ENCODE measurements around the gene SHKBP1. TPM values are rescaled to one million over a fixed set of nuclear protein-coding genes. Genes with fewer than 3 reads are reported as not detected.
A peak's percentile ranks its signal among the peaks of the same experiment; 100 is the strongest.

The SHKBP1 gene
- total RNA-seq, 1 donor: 16.3 TPM

DNA sequence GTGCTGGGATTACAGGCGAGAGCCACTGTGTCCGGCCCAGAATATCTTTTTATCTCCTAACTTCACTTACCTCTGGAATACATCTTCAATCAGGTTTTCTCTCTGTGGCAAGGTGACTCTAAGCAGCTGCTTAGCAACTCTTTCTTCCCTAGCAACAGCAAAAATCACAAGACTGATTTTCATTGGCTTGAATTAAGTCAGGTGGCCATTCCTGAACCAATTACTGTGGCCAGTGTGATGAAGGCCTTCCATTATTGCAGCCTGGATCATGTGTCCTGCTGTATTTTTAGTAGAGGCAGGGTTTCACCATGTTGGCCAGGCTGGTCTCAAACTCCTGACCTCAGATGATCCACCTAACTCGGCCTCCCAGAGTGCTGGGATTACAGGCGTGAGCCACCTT lies 15.5 kb downstream of the SHKBP1 start:
- no peak overlapping the region for H3K4me3 ChIP-seq (ENCODE audit: insufficient read depth, low read length)
- no peaks in the 10 kb centered on the region for H4K20me1 ChIP-seq (ENCODE audit: insufficient read depth, low read length)
- no peak overlapping the region for H2AFZ ChIP-seq (ENCODE audit: low read length)
- TF ChIP-seq, protein P1, sequence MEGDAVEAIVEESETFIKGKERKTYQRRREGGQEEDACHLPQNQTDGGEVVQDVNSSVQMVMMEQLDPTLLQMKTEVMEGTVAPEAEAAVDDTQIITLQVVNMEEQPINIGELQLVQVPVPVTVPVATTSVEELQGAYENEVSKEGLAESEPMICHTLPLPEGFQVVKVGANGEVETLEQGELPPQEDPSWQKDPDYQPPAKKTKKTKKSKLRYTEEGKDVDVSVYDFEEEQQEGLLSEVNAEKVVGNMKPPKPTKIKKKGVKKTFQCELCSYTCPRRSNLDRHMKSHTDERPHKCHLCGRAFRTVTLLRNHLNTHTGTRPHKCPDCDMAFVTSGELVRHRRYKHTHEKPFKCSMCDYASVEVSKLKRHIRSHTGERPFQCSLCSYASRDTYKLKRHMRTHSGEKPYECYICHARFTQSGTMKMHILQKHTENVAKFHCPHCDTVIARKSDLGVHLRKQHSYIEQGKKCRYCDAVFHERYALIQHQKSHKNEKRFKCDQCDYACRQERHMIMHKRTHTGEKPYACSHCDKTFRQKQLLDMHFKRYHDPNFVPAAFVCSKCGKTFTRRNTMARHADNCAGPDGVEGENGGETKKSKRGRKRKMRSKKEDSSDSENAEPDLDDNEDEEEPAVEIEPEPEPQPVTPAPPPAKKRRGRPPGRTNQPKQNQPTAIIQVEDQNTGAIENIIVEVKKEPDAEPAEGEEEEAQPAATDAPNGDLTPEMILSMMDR (IDR thresholded peaks at IDR 0.05; ENCODE audit: extremely low read depth, low read depth, low read length): no peak
- no peak overlapping the region for H3K27ac ChIP-seq (ENCODE audit: low read depth, low read length)
- H3K27me3 ChIP-seq (ENCODE audit: insufficient read depth, low read length): no peaks in the 10 kb centered on the region
- H3K4me1 ChIP-seq (ENCODE audit: insufficient read depth, low read length): peaks cover 20% of the 10 kb centered on the region
- peak; percentile 94 for DNase-seq (ENCODE audit: insufficient read length, low spot score, missing footprints)
- H3K79me2 ChIP-seq (ENCODE audit: insufficient read depth, low read length): no peaks in the 10 kb centered on the region
- H3K36me3 ChIP-seq (ENCODE audit: insufficient read depth, low read length): peaks cover 10% of the 10 kb centered on the region
- no peak overlapping the region for H3K4me2 ChIP-seq (ENCODE audit: insufficient read depth, low read length)
- no peaks in the 10 kb centered on the region for H3K9me3 ChIP-seq (ENCODE audit: low read depth, low read length)

DNA sequence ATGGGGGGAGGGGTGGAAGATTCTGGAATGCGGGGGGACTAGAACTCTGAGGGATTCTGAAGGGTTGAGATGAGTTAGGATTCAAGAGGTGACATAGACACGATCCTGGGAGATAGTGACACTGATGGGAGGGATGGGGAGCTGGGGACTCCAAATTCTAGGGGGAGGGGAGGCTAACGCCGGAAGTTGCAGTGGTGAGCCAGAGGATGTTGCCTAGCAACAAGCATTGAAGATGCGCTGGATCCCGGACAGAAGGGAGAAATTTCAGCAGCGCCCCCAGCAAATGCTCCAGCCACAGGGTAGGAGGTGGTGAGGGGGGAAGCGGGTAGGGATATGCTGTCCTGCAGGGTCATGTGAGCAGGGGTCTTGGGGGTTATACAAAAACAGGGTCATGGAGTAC lies 17.6 kb downstream of the SHKBP1 start:
- TF ChIP-seq, protein P1 (IDR thresholded peaks at IDR 0.05; ENCODE audit: extremely low read depth, low read depth, low read length): no peak
- Histone ChIP-seq H3K9me3 (ENCODE audit: low read depth, low read length) (no peaks in the 10 kb centered on the region), H2AFZ (ENCODE audit: low read length) (peak overlapping the region; percentile 7), H3K27ac (ENCODE audit: low read depth, low read length) (no peak overlapping the region), H3K4me3 (ENCODE audit: insufficient read depth, low read length) (peak overlapping the region; percentile 61), H3K4me1 (ENCODE audit: insufficient read depth, low read length) (peaks cover 26% of the 10 kb centered on the region), H3K79me2 (ENCODE audit: insufficient read depth, low read length) (no peaks in the 10 kb centered on the region), H3K27me3 (ENCODE audit: insufficient read depth, low read length) (peaks cover 10% of the 10 kb centered on the region), H4K20me1 (ENCODE audit: insufficient read depth, low read length) (peaks cover 5% of the 10 kb centered on the region), H3K4me2 (ENCODE audit: insufficient read depth, low read length) (peak overlapping the region; percentile 74), H3K36me3 (ENCODE audit: insufficient read depth, low read length) (peaks cover 4% of the 10 kb centered on the region)
- peak; percentile 78 for DNase-seq (ENCODE audit: insufficient read length, low spot score, missing footprints)

DNA sequence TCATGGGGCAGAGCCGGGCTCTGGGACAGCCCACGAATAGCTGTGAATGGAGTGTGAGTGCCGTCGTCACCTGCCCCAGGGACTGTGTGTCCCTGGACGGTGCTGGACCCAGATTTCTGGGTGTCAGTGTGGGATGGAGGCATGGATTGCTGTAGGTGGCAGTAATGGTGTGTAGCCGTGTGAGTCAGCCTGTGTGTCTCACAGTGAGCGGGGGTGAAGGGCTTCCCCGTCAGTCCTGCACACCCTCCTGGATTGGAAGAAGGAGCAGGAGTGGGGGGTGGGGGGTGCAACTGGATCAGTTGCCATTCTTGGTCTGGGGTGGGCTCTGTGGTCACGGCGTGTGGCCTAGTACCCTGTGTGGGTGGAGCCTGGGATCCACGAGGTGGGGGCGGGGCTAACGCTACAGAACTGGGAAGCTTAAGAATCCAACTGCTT lies 18.0 kb downstream of the SHKBP1 start:
- Histone ChIP-seq H3K4me2 (ENCODE audit: insufficient read depth, low read length) (peak overlapping the region; percentile 74), H3K9me3 (ENCODE audit: low read depth, low read length) (no peaks in the 10 kb centered on the region), H2AFZ (ENCODE audit: low read length) (peak overlapping the region; percentile 15), H3K79me2 (ENCODE audit: insufficient read depth, low read length) (no peaks in the 10 kb centered on the region), H3K27me3 (ENCODE audit: insufficient read depth, low read length) (peaks cover 14% of the 10 kb centered on the region), H3K36me3 (ENCODE audit: insufficient read depth, low read length) (peaks cover 4% of the 10 kb centered on the region), H3K27ac (ENCODE audit: low read depth, low read length) (no peak overlapping the region), H3K4me3 (ENCODE audit: insufficient read depth, low read length) (peak overlapping the region; percentile 61), H4K20me1 (ENCODE audit: insufficient read depth, low read length) (peaks cover 6% of the 10 kb centered on the region), H3K4me1 (ENCODE audit: insufficient read depth, low read length) (peaks cover 26% of the 10 kb centered on the region)
- peak; percentile 97 for DNase-seq (ENCODE audit: insufficient read length, low spot score, missing footprints)
- TF ChIP-seq, protein P1 (IDR thresholded peaks at IDR 0.05; ENCODE audit: extremely low read depth, low read depth, low read length): peak; percentile 28

DNA sequence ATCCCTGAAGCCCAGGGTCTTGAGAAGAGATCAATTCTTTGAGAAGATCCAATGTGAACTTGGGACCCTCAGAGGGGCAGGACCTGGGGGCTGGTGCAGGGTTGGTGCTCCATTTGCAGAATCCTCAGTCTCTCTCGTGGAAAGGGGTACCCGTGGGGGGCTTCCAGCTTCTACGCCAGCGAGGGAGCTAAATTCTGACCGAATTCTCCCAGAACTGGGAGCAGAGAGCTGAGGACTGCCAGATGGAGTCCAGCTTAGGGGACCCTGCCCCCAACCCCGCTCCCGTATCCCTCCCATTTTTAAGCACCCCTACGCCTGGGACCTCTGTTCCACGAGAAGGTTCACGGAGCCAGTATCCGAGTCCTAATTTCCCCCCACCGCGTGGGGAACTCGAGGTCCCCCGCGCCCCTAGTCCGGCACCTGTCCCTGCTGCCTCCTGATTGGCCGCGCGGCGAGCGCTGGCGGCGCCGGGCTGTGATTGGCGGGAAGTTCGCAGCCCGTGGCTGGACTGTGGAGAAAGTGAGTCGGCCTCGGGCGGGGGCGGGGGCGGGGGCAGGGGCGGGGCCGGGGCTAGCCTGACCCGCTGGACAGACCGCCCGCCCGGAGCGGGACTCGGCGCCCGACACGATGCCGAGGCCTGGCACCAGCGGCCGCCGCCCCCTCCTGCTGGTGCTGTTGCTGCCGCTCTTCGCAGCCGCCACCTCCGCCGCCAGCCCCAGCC lies 20.1 kb downstream of the SHKBP1 start:
- peaks cover 6% of the 10 kb centered on the region for H4K20me1 ChIP-seq (ENCODE audit: insufficient read depth, low read length)
- peaks cover 31% of the 10 kb centered on the region for H3K4me1 ChIP-seq (ENCODE audit: insufficient read depth, low read length)
- peak overlapping the region; percentile 82 for H3K4me2 ChIP-seq (ENCODE audit: insufficient read depth, low read length)
- peak; percentile 98 for DNase-seq (ENCODE audit: insufficient read length, low spot score, missing footprints)
- H3K27me3 ChIP-seq (ENCODE audit: insufficient read depth, low read length): peaks cover 25% of the 10 kb centered on the region
- H3K27ac ChIP-seq (ENCODE audit: low read depth, low read length): no peak overlapping the region
- H3K4me3 ChIP-seq (ENCODE audit: insufficient read depth, low read length): peak overlapping the region; percentile 61
- no peaks in the 10 kb centered on the region for H3K9me3 ChIP-seq (ENCODE audit: low read depth, low read length)
- no peaks in the 10 kb centered on the region for H3K79me2 ChIP-seq (ENCODE audit: insufficient read depth, low read length)
- H2AFZ ChIP-seq (ENCODE audit: low read length): no peak overlapping the region
- TF ChIP-seq, protein P1 (IDR thresholded peaks at IDR 0.05; ENCODE audit: extremely low read depth, low read depth, low read length): no peak
- no peaks in the 10 kb centered on the region for H3K36me3 ChIP-seq (ENCODE audit: insufficient read depth, low read length)
